HuH-7 (cell line): ENCODE data around the gene RDH13.
"Not testable (repeated sequence)": the region's sequence is repeated elsewhere in the genome, so short reads cannot be mapped to it uniquely, and the experiment has no call there.

ENCODE experiments used
- DNase-seq: peaks from one replicate; pipeline ENCODE4 v3.0.0; 2011; ENCODE audit warnings: low spot score

The RDH13 gene

DNA sequence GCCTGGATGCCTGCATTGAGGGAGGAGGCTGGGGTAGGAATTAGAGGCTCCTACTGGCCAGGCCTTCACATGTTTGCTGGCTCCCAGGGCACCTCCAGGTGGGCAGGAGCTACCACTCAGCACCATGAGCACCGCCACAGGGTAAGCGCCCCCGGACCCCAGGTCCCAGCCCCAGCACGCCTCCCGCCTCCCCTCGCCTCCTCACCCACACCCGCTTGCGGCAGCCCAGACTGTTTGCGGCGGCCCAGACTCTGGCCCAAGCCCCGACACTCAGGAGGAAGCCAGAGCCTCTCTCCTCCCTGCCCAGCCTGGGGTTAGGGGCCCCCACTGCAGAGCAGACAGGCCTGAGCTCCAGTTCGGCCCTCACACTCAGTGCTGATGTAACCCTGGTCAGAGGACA, 13.4 kb upstream of the RDH13 start:
- DNase-seq, result no peak

DNA sequence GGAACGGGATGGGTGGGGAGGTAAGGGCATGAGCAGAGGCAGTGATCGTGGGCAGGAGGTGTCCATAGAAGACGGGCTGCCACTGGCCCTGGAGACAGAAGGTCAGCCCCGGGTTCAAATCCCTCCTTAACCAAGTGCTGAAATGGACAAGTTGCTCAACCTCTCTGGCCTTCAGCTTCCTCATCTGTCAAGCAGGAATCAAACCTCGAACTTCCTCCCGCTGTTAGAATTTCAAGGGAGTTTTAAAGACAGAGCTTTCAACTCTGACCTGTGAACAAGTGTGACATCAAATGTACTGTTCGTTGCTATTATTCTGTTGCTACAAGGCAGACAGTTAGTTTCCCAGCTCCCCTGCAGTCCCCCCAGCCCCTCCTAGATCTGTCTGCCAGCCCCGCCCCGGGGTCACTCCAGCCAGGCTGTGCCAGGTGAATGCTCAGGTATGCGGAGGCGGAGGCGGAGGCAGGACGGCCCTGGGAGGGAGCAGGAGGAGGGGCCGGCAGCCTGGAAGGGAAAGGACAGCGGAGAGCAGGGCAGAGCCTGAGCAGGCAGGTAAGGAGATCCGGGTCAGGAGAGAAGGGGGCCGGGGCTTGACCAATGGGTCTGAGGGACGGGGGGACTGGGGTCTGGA, 12.5 kb upstream of the RDH13 start, which contains the start of gene EPS8L1:
Gene EPS8L1, plus strand, starts transcription at position 499 of the 628 bp plus-strand sequence. CDS start 576 bp downstream, outside the sequence.
- no peak for DNase-seq

DNA sequence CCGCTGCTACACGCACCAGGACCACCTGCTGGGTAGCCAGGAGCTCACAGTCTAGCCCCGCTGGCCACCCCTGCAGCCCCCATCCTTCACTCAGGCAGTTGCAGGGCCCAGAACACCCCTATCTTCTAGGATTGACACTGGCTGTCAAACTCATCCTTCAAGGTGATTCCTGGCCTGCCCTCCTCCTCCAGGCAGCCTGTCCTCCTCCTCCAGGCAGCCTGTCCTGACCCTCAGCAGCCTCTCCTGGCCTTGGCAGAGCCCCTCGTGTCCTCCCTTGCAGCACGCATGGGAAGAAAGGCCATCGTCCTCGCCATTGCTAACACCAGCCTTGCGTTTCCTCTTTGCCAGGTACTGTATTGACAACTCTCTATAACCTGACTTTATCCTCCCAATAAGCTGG, 9.0 kb upstream of the RDH13 start:
- DNase-seq, result no peak

DNA sequence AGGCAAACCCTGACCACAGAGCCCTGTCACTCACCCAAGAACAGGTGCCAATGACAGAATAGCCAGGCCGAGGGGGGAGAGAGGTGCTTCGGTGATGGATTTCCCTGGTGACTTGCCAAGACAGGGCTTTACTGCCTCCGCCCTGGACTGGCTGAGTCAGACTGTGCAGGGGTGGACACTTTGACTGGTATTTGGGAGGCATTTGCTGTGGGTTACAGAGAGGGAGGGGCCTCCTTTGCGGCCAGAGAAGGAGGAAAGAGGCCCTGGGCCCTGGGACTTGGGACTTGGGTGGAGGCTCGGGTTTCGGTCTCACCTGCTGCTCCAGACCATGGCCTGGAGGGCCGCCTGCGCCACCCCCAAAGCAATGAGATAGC, 8.2 kb upstream of the RDH13 start:
- DNase-seq, result no peak

DNA sequence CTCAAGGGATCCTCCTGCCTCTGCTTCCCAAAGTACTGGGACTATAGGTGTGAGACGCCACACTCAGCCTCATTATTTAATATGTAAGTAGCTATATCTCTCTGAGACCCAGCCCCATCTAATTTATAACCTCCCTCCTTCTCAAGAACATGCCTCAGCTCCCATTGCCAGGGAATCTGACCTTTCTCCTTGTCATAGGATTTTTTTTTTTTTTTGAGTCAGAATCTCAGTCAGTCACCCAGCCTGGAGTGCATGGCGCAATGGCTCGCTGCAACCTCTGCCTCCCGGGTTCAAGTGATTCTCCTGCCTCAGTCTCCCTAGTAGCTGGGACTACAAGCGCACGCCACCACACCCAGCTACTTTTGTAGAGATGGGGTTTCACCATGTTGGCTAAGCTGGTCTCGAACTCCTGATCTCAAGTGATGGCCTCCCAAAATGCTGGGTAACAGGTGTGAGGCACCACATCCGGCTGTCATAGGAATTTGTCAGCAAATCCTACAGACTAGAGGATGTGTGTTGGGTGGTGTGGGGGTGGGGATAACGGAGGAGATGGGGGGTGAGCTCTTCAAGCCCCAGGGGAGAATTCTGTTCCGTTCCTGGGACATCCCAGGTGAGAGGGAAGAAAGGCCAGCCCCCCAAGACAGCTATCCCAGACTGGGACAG, 7.6 kb upstream of the RDH13 start:
- no peak for DNase-seq

DNA sequence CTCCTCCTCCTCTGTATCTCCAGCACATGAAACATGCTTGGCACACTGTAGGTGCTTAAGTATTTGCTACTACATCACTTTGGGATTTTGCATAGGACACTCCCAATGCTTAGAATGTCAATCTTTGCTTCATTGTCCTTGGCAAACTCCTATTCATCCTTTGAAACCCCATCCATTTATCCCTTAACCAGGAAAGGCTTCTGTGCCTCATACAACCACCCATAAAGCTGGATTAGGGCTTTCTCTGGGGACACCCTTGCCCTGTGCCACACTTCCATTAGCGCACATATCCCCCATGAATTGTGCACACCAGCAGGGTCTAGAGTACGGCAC, 6.9 kb upstream of the RDH13 start:
- no peak for DNase-seq

DNA sequence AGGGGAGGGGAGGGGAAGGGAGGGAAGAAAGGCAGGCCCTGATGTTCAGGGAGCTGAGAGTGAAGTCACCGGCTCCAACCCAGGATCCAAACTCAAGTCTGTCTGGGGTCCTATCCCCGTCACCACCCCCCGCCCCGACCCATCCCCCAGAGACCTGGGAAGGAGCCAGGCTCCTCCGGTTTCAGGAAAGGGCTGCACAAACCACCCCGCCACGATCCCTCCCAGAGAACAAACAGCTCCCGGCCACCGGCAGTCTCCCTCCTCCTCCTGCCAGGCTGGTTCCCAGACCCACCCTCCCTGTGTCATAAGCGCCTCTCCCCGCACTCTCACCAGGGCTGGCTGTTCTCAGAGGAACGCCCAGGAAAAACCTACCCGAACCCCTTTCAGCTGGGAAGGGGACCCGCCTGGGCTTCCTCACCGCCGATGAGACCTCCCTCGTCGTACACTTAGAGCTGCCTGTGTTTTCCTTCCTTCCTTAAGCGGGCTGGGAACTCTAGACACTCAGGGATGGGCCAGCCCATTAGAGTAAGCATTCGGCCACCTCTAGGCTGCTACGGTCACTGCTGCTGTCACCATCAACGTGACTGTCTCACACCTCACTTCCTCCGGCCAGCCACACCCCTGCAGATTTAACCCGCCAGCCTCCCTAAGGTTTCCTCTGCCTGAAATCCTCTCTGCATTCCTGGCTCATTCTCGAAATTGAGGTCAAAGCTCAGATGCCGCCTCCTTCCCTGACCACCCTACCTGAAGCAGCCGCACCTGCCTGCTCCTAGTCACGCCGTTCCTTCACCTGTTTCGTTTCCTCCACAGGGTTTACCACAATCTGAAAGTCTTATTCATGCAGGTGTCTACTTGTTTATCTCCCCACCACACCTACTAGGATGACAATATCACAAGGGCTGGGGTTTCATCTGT, 6.3 kb upstream of the RDH13 start:
- DNase-seq, result peak; percentile 67

DNA sequence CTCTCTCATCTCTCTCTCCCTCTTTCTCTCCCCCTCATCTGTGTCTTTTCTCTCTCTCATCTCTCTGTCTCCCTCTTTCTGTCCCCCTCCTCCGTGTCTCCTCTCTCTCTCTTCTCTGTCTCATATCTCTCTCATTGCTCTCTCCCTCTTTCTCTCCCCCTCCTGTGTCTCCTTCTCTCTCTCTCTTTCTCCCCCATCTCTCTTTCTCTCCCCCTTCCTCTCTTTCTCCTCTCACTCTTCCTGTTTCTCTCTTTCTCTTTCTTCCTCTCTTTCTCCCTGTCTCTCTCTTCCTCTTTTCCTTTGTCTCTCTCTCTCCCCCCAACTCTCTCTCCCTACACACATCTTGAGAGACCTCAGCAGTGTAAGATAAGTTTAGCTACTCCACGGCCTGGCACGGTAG, 4.9 kb upstream of the RDH13 start:
- DNase-seq, result no peak

DNA sequence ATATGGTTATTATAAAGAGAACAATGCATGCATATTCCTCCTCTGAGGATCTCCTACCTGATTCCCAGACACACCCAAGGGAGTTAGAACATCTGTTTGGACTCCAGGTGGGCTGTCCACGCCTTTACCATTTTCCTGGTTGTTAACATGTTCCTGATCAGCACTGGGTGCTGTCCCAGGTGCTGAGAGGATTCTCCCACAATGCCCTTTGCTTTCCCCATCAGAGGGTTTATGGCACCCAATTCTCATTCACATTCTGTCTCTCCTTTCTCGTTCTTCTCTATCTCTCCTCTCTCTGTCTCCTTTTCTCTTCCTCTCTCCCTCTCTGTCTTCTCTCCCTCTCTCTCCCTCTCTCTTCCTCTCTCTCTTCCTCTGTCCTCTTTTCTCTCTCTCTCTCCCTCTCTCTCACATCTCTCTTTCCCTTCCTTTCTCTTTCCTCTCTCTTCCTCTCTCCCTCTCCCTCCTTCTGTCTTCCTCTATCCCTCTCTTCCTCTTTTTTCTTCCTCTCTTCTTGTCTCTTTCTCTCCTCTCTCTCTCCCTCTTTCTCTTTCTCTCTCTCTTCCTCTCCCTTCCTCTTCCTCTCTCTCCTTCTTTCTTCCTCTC, 3.3 kb upstream of the RDH13 start:
- DNase-seq, result no peak

DNA sequence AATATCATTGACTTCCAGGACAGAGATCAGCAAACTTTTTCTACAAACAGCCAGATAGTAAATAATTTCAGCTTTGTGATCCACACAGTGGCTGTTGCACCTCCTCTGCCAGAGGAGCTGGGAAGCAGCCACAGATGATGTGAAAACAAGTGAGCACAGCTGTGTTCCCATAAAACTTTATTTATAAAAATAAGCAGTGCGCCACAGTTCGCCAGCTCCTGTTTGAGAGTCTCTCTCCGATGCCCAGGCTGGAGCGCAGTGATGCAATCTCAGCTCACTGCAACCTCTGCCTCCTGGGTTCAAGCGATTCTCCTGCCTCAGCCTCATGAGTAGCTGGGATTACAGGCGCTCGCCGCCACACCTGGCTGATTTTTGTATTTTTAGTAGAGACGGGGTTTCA, 2.6 kb upstream of the RDH13 start:
- DNase-seq, result not testable (repeated sequence)

DNA sequence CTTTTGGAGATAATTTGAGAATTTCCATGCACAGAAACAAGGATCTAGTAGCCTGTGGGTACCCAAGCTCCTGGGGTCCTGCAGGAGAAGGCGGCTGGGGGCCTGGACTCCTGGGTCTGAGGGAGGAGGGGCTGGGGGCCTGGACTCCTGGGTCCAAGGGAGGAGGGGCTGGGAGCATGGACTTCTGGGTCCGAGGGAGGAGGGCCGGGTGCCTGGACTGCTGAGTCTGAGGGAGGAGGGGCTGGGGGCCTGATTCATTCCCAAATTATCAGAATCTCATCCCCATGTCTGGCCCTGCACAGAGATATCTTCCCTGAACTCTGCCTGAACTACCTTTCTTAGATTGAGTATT, 520 bp upstream of the RDH13 start:
- DNase-seq, result no peak

DNA sequence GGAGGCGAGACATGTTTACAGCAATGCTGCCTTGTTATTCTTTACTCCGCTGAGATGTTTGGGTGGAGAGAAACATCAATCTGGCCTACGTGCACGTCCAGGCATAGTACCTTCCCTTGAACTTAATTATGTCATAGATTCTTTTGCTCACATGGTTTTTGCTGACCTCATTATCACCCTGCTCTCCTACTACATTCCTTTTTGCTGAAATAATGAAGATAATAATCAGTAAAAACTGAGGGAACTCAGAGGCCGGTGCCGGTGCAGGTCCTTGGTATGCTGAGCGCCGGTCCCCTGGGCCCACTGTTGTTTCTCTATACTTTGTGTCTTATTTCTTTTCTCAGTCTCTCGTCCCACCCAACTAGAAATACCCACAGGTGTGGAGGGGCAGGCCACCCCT, 2.7 kb downstream of the RDH13 start:
- DNase-seq, result not testable (repeated sequence)

DNA sequence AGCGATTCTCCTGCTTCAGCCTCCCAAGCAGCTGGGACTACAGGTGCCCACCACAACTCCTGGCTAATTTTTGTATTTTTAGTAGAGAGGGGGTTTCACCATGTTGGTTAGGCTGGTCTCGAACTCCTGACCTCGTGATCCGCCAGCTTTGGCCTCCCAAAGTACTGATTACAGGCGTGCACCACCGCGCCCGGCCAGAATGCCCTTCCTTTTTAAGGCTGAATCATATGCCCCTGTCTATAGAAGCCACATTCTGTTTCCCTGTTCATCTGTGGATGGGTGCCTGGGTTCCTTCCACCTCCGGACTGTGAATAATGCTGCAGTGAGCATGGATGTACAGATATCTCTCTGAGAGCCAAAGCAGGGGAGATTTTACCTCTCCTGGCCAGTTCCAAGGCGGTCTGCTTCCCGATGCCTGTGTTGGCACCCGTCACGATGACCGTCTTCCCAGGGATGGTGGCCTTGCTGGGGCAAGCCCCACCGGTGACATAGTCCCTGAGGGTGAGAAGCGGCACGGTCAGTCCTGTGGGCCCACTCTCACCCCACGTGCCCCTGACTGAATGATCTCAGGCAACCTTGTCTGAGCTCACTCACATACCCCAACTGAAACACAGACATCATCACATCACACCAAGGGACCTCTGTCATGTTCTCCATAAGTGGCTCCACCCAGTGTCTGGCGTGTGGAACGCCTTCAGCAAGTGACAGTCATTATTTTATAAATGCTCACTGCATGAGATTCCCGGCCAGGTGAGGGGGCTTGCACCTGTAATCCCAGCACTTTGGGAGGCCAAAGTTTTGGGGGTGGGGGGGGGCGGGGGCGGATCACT, 4.0 kb downstream of the RDH13 start:
- DNase-seq, result no peak

DNA sequence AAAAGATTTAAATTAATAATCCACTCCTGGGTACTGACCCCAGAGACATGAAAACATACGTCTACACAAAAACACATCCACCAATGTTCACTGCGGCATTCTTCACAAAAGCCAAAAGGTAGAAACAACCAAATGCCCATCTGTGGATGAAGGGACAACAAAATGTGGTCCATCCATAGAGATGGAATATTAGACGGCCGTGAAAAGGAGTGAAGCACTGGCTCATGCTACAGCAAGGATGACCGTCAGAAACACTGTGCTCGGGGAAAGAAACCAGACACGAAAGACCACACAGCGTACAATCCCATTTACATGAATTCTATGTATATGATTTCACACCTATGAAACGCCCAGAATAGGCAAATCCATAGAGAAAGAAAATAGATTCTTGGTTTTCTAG, 6.1 kb downstream of the RDH13 start:
- no peak for DNase-seq

DNA sequence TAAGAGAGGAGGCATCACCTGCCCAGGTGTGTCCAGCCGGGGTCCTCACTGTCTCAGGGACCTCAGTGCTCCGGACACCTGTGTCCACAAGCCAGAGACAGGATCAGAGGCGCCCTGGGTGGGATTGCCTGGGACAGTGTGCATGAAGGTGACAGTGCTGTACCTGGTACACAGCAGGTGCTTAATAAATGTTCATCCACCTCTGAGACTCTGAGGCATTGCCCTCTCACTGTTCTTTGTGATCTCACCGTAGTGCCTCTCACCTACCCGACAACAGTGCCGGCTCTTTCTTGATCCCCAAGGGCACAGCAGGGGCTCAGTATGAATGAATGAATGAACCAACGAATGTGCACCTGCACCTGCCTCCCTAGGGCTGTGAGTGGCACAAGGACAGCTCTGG, 9.2 kb downstream of the RDH13 start:
- DNase-seq, result no peak

DNA sequence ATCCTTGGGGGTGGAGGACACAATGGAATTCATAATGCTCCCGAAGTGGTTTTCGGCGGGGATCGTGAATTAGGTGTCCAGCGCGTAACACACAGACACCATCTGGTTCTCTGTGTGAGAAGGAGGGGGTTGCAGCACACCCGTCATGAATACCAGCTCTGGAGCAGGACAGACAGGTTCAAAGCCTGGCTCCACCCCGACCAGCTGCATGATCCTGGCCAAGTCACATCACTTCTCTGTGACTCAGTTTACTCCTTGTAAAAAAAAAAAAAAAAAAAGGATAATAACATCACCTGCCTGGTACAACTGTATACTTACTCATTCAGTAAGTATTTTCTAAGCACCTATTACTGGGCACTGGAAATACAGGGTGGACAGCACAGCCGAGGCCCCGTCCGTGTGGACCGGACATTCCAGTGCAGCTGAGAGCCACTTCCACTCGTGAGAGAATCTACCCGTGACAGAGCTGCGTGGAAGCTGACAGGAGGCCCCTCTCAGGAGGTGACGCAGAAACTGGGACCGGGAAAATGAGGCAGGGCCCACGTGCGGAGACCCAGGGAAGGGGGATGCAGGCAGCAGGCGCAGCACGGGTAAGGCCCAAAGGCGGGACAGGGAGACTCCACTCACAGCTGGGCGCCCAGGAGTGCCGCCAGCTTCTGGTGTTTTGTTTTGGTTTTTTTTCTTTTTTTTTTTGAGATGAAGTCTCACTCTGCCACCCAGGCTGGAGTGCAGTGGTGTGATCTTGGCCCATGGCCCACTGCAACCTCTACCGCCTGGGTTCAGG, 12.0 kb downstream of the RDH13 start:
- DNase-seq, result no peak

DNA sequence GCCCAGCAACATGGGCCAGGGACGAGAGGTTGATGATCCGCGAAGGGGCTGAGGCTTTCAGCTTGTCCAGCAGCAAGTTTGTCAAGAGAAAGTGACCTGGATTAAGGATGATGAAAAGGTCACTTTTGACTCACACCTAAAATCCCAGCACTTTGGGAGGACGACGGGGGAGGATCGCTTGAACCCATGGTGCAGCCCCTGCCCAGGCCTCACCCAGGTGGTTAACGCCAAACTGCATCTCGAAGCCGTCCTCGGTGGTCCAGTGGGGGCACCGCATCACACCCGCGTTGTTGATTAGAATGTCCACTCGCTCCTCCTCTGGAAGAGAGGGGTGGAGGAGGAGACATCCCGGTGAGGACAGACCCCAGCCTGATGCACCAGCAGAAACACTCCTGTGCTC, 14.5 kb downstream of the RDH13 start:
- no peak for DNase-seq

DNA sequence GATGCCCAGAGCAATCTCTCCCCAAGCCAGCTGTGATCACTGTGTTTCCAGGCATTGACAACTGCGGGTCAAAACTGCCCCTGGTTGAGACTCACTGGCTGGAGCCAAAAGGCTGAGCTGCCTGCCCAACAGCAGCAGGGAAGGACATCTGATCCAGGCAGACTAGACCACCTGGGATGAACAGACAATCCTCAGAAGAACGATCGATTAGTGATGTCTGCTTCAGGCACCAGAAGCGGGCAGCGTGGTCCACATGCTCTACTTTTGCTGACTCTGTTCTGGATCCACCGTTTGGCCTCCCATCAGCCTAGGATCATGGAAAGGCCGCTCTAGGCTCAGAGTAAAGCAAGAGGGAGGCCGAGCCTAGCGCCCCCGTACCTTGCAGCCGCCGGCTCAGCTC, 15.0 kb downstream of the RDH13 start:
- DNase-seq, result no peak

DNA sequence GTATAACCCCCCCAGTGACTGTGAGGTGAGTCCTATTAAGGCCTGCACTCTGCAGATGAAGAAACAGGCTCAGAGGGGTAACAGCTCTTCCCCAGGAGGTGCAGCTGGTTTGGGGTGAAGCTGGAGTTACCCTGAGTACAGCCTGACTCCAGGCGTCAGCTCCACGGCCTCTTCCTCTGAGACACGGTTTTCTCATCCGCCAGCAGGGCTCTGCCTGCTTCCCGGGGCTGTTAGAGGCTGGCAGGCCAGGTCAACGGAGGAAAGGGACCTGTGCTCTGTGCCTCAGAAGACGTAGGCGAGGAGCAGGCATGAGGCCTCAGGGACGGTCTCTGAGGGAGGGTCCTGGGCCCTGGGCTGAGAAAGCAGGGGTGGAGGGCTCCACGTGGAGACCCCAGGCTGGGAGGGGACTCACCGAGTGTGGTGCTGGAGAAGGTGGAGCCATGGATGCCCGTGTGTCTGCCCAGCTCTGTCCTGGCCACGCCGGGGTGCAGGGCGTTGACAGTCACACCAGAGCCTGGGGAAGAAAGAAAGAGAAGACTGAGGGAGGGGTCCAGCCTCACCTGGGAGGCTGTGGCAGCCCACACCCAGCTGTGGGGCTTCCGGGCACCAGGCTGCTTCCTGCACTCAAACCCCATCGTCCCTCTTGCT, 15.8 kb downstream of the RDH13 start:
- DNase-seq, result no peak
